Type B pancreatic cell (in vitro differentiated cells): ENCODE data around the gene SPIB. TPM values are rescaled to one million over a fixed set of nuclear protein-coding genes. Genes with fewer than 3 reads are reported as not detected.
A peak's percentile ranks its signal among the peaks of the same experiment; 100 is the strongest.

Experiments used
- DNase-seq: peaks from one replicate; pipeline ENCODE4 v3.0.0; 2021; ENCODE audit warnings: mixed read lengths; ENCODE audit not compliant: unreplicated experiment; ENCODE audit errors: extremely low spot score
- H3K27ac Mint-ChIP-seq: 2 replicates; pipeline ENCODE4 v1.8.0; 2021; ENCODE audit warnings: mild to moderate bottlenecking, mixed read lengths
- H3K27me3 Mint-ChIP-seq: 2 replicates; pipeline ENCODE4 v1.8.0; 2021; ENCODE audit warnings: mixed read lengths
- H3K36me3 Mint-ChIP-seq: 2 replicates; pipeline ENCODE4 v1.8.0; 2021; ENCODE audit warnings: mixed read lengths
- H3K4me1 Mint-ChIP-seq: one replicate; pipeline ENCODE4 v1.8.0; 2021; ENCODE audit warnings: mixed read lengths; ENCODE audit not compliant: unreplicated experiment
- H3K4me3 Mint-ChIP-seq: 2 replicates; pipeline ENCODE4 v1.8.0; 2021; ENCODE audit warnings: mild to moderate bottlenecking, mixed read lengths
- H3K9me3 Mint-ChIP-seq: 2 replicates; pipeline ENCODE4 v1.8.0; 2021; ENCODE audit warnings: mixed read lengths
- CTCF ChIP-seq: fragments of 200-600 bp; sonication (generic); conservative IDR thresholded peaks from 2 replicates; pipeline ENCODE4 v1.5.0; 2021; ENCODE audit warnings: antibody characterized with exemption, mild to moderate bottlenecking
- total RNA-seq: library from RNA; stranded (reverse); gene quantifications from 2 replicates; pipeline ENCODE4 v1.2.1, GENCODE V29; 2021; ENCODE audit warnings: low replicate concordance

The SPIB gene
- total RNA-seq, 1 donor from 2014 or later, result 2.6 TPM

GRCh38 chr19:50476224-50476906 lies 57.6 kb downstream of the SPIB start, which contains the start of the genes EMC10 and GARIN5A:
Gene EMC10 (plus strand): TSS chr19:50476507. CDS start chr19:50476545, 38 bp downstream.
Gene GARIN5A (minus strand): TSS chr19:50476848. CDS start chr19:50476388, 460 bp downstream.
- Mint-ChIP-seq H3K4me1 (peaks cover 12% of the 10 kb centered on the region), H3K9me3 (no peaks in the 10 kb centered on the region), H3K27me3 (peaks cover 3% of the 10 kb centered on the region), H3K36me3 (peaks cover 18% of the 10 kb centered on the region), H3K4me3 (peak within 1 kb of the TSS; percentile 99), H3K27ac (peak within 1 kb of the TSS; percentile 99)
- peak; percentile 95 for DNase-seq
- no peak for TF ChIP-seq CTCF

GRCh38 chr19:50476907-50477238 lies 58.1 kb downstream of the SPIB start:
- Mint-ChIP-seq H3K9me3 (no peaks in the 10 kb centered on the region), H3K27ac (peak overlapping the region; percentile 99), H3K4me1 (peaks cover 12% of the 10 kb centered on the region), H3K27me3 (peaks cover 3% of the 10 kb centered on the region), H3K4me3 (peak overlapping the region; percentile 99), H3K36me3 (peaks cover 18% of the 10 kb centered on the region)
- no peak for TF ChIP-seq CTCF
- no peak for DNase-seq

GRCh38 chr19:50477751-50478515 lies 59.2 kb downstream of the SPIB start:
- Mint-ChIP-seq H3K27ac (peak overlapping the region; percentile 99), H3K36me3 (peaks cover 18% of the 10 kb centered on the region), H3K9me3 (no peaks in the 10 kb centered on the region), H3K4me3 (peak overlapping the region; percentile 99), H3K27me3 (peaks cover 3% of the 10 kb centered on the region), H3K4me1 (peaks cover 12% of the 10 kb centered on the region)
- TF ChIP-seq CTCF, result no peak
- no peak for DNase-seq

GRCh38 chr19:50478901-50479715 lies 60.4 kb downstream of the SPIB start:
- Mint-ChIP-seq H3K27ac (no peak overlapping the region), H3K36me3 (peaks cover 21% of the 10 kb centered on the region), H3K4me3 (peak overlapping the region; percentile 67), H3K27me3 (peaks cover 3% of the 10 kb centered on the region), H3K4me1 (peaks cover 12% of the 10 kb centered on the region), H3K9me3 (no peaks in the 10 kb centered on the region)
- DNase-seq, result no peak
- peak; percentile 65 for TF ChIP-seq CTCF

GRCh38 chr19:50479761-50480251 lies 61.1 kb downstream of the SPIB start:
- H3K36me3 Mint-ChIP-seq, result peaks cover 21% of the 10 kb centered on the region
- DNase-seq, result no peak
- H3K9me3 Mint-ChIP-seq, result no peaks in the 10 kb centered on the region
- H3K4me1 Mint-ChIP-seq, result peaks cover 12% of the 10 kb centered on the region
- no peak overlapping the region for H3K4me3 Mint-ChIP-seq
- H3K27me3 Mint-ChIP-seq, result peaks cover 3% of the 10 kb centered on the region
- TF ChIP-seq CTCF, result no peak
- no peak overlapping the region for H3K27ac Mint-ChIP-seq
